ENCODE data around the gene KIF13A.

Gene KIF13A

DNA sequence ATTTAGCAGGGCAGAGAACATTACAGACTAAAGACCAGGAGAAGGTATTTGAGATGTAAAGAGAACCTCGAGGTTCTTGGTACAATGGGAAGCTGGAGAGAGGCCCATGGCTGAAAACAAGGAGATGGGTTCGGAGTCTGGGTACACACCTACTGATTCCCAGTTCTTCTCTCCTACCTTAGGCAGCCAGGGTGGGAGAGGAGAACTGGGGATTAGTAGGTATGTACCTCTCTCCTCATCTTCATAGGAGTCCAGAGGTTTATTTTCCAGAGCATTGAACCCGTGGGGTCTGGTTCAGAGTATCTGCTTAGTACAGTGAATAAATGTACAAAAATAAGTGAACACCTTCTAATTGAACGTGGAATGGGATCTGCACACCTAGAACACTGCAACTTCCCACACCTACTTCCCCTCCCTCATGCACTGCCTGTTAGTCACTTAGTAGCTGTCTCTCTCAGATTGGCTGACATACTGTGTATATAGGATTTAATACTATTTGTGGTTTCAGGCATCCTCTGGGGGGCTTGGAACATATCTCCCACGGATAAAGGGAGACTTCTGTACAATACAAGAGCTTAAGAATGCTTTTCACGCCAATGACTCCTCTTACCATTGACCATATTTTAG lies 257.2 kb downstream of the KIF13A start:
- no peak for DNase-seq (ENCODE audit: extremely low read depth in 1 of 2, low read depth in 1 of 2)

GRCh38 chr6:17729223-17730077 lies 258.0 kb downstream of the KIF13A start:
- no peak for DNase-seq (ENCODE audit: extremely low read depth in 1 of 2, low read depth in 1 of 2)

DNA sequence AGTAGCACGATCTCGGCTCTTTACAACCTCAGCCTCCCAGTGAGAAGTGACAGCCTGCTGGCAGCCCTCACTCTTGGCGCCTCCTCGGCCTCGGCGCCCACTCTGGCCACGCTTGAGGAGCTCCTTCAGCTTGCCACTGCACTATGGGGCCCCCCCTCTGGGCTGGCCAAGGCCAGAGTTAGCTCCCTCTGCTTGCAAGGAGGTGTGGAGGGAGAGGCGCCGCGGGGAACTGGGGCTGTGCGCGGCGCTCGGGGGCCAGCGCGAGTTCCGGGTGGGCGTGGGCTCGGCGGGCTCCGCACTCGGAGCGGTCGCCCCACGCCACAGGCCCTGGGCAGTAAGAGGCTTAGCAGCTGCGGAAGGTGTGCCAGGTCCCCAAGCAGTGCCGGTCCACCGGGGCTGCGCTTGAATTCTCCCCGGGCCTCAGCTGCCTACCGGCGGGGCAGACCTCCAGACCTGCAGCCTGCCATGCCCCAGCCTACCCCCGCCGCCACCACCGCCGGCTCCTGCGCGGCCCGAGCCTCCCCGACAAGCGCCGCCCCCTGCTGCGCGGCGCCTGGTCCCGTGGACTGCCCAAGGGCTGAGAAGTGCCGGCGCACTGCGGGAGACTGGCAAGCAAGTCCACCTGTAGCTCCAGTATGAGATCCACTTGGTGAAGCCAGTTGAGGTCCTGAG lies 258.7 kb downstream of the KIF13A start:
- DNase-seq (ENCODE audit: extremely low read depth in 1 of 2, low read depth in 1 of 2), result no peak

GRCh38 chr6:17725083-17725482 lies 262.4 kb downstream of the KIF13A start:
- no peak for DNase-seq (ENCODE audit: extremely low read depth in 1 of 2, low read depth in 1 of 2)

- no peak for DNase-seq (ENCODE audit: extremely low read depth in 1 of 2, low read depth in 1 of 2)
These were observed 263.1 kb downstream of the KIF13A start for GRCh38 chr6:17724341-17724740.

- DNase-seq (ENCODE audit: extremely low read depth in 1 of 2, low read depth in 1 of 2), result no peak
These were observed 265.8 kb downstream of the KIF13A start for GRCh38 chr6:17721671-17722070.

DNA sequence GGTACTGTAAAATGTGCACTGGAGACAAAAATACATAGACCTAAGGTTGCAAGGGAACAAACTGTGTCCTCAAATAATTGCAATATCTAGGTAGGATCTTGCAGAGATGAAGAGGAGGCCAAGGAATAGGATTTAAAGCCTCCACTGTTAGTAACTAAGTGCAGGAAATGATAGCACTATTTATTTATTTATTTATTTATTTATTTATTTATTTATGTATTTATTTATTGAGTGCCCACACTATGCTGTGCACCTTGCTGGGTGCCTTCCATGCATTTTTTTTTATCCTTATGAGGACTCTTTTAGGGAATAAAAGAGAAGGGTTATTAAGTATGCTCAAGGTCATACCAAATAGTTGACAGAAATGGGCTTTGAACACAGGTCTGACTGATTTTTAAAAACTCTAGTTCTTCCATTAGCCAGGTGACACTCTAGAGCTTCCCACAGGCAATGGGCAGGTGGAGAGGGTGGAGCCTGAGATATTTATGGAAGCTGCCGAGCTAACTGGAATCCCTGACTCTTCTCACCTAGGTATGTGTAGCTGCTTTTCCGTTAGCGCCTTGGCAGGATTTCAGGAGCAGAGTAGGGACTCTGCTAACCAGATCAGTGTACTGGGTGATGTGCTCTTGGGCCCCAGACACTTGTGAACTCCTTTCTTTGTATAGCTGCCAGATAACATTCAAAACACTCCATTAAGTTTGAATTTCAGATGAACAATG lies 268.0 kb downstream of the KIF13A start:
- no peak for DNase-seq (ENCODE audit: extremely low read depth in 1 of 2, low read depth in 1 of 2)

- DNase-seq (ENCODE audit: extremely low read depth in 1 of 2, low read depth in 1 of 2), result no peak
These were observed 271.2 kb downstream of the KIF13A start for GRCh38 chr6:17716221-17716620.

DNA sequence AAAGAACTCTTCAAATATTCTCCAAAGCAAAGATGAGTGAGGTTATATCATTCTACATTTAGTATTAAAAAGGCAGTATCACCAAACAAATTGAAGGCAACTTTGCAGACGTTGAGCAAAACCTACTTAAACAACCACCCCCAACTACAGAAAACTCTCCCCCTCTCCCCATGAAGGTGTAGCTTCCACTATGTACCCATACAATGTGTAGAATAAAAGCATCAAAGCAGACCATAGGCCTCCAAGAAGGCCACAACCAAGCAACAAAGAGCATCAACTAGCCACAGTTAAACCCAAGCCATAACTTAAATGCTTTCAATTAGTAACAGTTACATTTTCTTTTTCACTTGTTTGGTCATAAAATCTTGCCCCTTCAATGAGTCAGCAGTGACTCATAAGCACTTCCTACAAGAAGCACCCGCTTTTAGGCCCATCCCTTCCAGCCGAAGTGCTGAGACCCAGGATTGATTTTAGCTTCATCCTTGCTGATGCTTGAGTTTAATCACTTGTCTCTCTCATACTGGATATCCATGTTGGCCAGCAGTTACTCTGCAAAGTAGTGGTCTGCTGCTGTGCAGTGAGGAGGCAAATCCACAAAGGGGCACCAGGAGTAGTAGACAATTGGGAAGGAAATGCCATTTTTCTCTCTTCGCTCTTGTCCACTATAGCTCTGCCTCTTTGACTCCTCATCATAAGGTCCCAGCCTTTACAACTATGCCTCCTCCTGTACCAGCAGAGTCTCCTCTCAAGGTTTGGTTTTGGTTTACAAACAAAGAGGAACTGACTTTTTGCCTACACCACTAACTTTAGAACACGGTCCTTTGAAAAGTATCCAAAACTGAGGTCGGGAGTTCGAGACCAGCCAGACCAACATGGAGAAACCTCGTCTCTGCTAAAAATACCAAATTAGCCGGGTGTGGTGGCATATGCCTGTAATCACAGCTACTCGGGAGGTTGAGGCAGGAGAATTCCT lies 272.3 kb downstream of the KIF13A start:
- no peak for DNase-seq (ENCODE audit: extremely low read depth in 1 of 2, low read depth in 1 of 2)

- no peak for DNase-seq (ENCODE audit: extremely low read depth in 1 of 2, low read depth in 1 of 2)
These were observed 273.3 kb downstream of the KIF13A start for GRCh38 chr6:17714177-17714576.

- no peak for DNase-seq (ENCODE audit: extremely low read depth in 1 of 2, low read depth in 1 of 2)
These were observed 274.9 kb downstream of the KIF13A start for GRCh38 chr6:17712576-17712975.

GRCh38 chr6:17710331-17710730 lies 277.1 kb downstream of the KIF13A start:
- DNase-seq (ENCODE audit: extremely low read depth in 1 of 2, low read depth in 1 of 2), result no peak

- no peak for DNase-seq (ENCODE audit: extremely low read depth in 1 of 2, low read depth in 1 of 2)
These were observed 278.0 kb downstream of the KIF13A start for GRCh38 chr6:17709476-17709875.
